ENCODE data around the gene HDAC1.

DNA sequence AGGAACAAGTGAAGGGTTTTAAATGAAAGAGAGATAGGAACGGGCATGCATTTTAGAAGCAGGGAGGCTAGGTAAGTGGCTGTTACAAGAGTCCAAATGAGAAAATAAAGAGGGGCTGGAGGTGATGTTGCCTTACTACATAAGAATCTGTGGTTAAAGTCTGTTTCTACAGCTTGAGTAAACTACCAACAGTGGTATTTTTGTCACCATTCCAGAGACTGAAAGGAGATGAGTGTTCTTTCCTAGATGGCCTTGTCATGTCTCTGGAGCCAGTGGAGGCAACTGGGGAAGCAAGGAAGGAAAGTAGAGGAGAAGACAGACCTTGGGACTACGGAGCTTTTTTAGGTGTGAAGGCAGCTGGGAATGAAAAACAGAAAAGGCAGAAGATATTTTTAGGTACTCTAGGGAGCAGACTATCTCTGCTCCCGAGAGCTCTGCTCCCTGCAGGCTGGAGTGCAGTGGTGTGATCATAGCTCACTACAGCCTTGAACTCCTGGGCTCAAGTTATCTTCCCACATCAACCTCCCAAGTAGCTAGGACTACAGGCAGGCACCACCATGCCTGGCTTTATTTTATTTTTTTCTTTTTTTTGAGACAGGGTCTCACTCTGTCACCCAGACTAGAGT, 12.2 kb downstream of the HDAC1 start:
- TF ChIP-seq, protein P1, sequence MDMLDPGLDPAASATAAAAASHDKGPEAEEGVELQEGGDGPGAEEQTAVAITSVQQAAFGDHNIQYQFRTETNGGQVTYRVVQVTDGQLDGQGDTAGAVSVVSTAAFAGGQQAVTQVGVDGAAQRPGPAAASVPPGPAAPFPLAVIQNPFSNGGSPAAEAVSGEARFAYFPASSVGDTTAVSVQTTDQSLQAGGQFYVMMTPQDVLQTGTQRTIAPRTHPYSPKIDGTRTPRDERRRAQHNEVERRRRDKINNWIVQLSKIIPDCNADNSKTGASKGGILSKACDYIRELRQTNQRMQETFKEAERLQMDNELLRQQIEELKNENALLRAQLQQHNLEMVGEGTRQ (IDR thresholded peaks at IDR 0.05; ENCODE audit: low read depth, low read length): no peak
- TF ChIP-seq, protein P2, sequence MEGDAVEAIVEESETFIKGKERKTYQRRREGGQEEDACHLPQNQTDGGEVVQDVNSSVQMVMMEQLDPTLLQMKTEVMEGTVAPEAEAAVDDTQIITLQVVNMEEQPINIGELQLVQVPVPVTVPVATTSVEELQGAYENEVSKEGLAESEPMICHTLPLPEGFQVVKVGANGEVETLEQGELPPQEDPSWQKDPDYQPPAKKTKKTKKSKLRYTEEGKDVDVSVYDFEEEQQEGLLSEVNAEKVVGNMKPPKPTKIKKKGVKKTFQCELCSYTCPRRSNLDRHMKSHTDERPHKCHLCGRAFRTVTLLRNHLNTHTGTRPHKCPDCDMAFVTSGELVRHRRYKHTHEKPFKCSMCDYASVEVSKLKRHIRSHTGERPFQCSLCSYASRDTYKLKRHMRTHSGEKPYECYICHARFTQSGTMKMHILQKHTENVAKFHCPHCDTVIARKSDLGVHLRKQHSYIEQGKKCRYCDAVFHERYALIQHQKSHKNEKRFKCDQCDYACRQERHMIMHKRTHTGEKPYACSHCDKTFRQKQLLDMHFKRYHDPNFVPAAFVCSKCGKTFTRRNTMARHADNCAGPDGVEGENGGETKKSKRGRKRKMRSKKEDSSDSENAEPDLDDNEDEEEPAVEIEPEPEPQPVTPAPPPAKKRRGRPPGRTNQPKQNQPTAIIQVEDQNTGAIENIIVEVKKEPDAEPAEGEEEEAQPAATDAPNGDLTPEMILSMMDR (conservative IDR thresholded peaks at IDR 0.05; ENCODE audit: low read depth, low read length): no peak
- TF ChIP-seq FOS (IDR thresholded peaks at IDR 0.05; ENCODE audit: low read depth, low read length) (no peak), CEBPB (IDR thresholded peaks at IDR 0.05; ENCODE audit: low read depth, low read length) (no peak), RAD21 (IDR thresholded peaks at IDR 0.05; ENCODE audit: low read length) (no peak)

All from IMR-90 (cell line).